Coronary artery (tissue), 2 donors: ENCODE measurements around the gene CDC42BPB.

ENCODE experiments used
- DNase-seq: peaks from one replicate; pipeline ENCODE4 v3.0.0-alpha.2; 2017; ENCODE audit warnings: low spot score
- H3K27ac ChIP-seq, 2 donors: fragments of 200-600 bp; sonication (generic); one replicate each; pipeline ENCODE4 v1.5.1; 2016 to 2019
- H3K4me3 ChIP-seq: fragments of 200-600 bp; sonication (generic); 2 replicates; pipeline ENCODE4 v1.5.1; 2016; ENCODE audit warnings: mild to moderate bottlenecking, moderate library complexity
- TF ChIP-seq, protein P1 (sequence below): fragments of 200-600 bp; sonication (generic); IDR thresholded peaks from one replicate; pipeline ENCODE4 v1.5.1; 2019; ENCODE audit warnings: antibody characterized with exemption

Gene CDC42BPB

DNA sequence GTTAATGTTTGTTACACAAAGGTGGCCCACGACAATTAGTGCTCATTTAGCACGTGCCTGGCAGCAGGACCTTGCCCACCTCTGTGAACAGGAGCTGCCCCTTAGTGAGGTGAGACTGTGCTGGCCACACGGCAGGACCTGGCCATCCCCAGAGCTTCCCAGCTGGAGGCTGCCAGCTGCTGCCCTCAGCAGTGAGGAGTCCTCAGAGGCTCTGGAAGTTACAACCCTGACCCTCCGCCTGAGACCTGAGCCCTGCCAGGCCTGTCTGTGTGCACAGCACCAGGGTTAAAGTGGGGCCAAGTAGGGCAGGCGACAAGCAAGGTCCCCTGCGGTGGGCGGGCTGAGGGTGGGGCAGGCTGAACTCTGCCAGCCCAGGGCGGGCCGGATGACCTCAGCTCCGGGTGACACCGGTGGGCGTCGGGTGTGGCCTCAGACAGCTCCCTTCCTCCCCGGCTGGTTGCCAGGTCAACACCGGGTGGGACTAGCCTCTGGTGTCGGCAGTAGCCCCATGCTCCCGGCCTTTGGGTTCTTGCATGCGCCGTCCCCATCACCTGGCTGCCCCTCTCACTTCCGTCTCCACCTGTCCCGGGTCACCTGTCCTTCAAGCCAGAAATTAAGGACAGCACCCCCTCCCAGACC lies 17.5 kb upstream of the CDC42BPB start:
- peak overlapping the region; percentile 66 for H3K4me3 ChIP-seq
- DNase-seq: no peak
- H3K27ac ChIP-seq: peak overlapping the region; percentile 27 to 75

DNA sequence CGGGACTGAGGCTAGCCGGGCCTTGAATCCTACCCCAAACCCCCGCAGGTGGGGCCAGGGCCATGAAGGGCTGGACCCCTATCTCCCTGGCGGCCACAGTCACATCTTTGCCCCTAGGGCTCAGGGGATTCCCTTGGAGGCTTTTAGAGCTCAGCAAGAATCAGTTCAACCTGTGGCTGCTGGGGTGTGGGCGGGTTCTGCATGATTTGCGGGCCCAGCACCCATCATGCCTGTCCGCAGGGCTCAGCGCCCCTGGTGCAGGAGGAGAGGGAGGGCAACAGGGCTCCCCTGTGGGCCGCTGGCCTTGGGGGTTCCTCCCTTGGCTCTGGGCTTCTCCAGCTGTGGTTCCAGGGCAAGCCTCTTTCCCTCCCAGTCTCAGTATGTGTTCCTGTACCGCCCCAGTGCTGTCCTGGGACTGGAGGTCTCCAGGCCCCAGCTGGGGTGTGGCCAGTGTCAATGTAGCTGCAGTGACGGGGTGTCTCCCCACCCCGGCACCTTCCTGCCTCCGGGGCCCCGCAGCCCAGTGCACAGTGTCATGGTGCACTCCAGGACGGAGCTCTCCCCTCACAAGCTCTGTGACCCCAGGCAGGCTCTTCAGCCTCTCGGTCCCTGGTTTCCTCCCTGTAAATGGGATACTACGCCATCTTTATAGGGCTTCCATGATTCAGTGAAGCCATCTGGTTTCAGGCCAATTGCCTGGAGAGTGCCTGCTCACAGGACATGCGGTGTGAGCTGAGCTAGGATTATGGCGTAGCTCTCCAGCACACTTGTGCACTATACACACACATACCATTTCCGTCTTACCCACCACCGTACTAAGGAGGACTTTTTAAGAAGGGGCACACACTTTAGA lies 16.8 kb upstream of the CDC42BPB start:
- Histone ChIP-seq H3K4me3 (no peak overlapping the region), H3K27ac (peak overlapping the region in 1 of 2 donors; percentile 75)
- no peak for DNase-seq
- TF ChIP-seq, protein P1, sequence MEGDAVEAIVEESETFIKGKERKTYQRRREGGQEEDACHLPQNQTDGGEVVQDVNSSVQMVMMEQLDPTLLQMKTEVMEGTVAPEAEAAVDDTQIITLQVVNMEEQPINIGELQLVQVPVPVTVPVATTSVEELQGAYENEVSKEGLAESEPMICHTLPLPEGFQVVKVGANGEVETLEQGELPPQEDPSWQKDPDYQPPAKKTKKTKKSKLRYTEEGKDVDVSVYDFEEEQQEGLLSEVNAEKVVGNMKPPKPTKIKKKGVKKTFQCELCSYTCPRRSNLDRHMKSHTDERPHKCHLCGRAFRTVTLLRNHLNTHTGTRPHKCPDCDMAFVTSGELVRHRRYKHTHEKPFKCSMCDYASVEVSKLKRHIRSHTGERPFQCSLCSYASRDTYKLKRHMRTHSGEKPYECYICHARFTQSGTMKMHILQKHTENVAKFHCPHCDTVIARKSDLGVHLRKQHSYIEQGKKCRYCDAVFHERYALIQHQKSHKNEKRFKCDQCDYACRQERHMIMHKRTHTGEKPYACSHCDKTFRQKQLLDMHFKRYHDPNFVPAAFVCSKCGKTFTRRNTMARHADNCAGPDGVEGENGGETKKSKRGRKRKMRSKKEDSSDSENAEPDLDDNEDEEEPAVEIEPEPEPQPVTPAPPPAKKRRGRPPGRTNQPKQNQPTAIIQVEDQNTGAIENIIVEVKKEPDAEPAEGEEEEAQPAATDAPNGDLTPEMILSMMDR: no peak

More for the DNA sequence above, 17.5 kb upstream of the CDC42BPB start:
- TF ChIP-seq, protein P1: no peak

- peak; percentile 67 for DNase-seq
- peak overlapping the region in 1 of 2 donors; percentile 75 for H3K27ac ChIP-seq
- H3K4me3 ChIP-seq: no peak overlapping the region
- TF ChIP-seq, protein P1: no peak
Measured at GRCh38 chr14:103073367-103073875, 16.1 kb upstream of the CDC42BPB start.

DNA sequence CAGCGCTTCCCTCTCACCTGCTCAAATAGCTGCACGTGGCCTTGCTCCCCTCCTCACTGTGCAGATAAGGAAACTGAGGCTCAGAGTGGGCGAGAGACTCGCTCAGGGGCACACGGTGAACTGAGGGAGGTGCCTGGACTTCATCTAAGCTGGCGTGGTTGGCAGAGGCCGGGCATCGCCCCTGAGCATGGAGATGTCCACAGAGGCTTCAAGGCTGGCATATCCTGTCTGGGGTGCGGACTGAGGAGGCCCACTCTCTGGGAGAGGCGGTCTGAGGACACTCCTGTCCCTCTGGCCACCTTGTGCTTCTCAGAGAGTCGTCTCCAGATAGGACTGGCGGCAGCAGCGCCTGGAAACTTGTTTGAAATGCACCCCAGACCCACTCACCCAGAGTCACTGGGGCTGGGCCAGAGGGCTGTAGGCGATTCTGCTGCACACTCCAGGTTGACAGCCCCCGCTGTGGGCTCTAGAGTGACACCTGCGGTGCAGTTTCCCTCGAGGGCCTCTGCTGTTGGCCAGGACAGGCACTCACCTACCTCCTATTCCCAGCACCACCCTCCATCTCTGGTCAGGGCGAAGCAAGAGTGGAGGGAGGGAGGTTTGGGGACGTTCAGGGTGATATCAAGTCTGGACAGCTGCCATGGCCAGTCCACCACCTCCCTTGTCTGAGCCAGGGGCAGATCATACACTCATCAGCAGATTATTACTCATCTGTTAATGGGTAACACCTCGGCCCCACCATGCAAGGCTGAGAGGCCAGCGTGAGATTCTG lies 15.4 kb upstream of the CDC42BPB start:
- H3K4me3 ChIP-seq: no peak overlapping the region
- peak; percentile 64 for DNase-seq
- TF ChIP-seq, protein P1: no peak
- H3K27ac ChIP-seq: no peak overlapping the region

DNA sequence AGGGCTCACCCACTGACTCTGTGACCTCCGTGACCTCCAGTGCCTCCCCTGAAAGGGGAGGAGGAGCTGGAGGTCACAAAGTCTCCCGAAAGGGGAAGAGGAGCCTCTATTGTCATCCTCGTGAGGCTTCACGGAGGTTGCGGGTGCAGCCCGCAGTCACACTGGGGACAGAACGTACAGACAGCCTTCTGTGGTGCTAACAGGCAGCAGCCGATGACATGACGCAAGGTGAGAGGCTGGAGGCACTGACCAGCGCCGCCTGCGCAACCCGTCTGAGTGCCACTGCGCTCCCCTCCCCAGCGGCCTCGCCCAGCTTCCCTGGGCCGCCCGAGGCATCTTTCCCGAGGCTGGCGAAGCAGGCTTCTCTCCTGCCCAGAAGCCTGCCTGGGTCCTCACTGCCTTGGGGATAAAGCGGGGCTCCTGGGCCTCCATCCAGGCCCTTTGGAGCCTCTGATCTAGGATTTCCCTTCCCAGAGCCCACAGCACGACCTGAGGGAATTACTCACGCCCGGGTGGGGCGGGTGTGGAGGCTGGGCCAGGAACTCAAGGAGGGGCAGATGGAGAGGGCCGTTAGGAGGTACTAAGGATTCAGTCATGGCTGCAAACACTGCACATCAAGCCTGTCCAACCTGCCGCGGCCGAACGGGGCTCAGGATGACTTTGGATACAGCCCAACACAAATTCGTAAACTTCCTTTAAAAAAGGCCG lies 14.3 kb upstream of the CDC42BPB start:
- peak; percentile 70 for DNase-seq
- TF ChIP-seq, protein P1: no peak
- Histone ChIP-seq H3K27ac (peak overlapping the region in 1 of 2 donors; percentile 62), H3K4me3 (no peak overlapping the region)

GRCh38 chr14:103070971-103071542 lies 13.7 kb upstream of the CDC42BPB start:
- TF ChIP-seq, protein P1: no peak
- H3K27ac ChIP-seq: peak overlapping the region in 1 of 2 donors; percentile 62
- H3K4me3 ChIP-seq: no peak overlapping the region
- peak; percentile 73 for DNase-seq
